Left kidney (tissue), 2 donors: ENCODE results near the gene CEP131. TPM values are rescaled to one million over a fixed set of nuclear protein-coding genes. Genes with fewer than 3 reads are reported as not detected.
"Not testable (repeated sequence)": the region's sequence is repeated elsewhere in the genome, so short reads cannot be mapped to it uniquely, and the experiment has no call there.

ENCODE experiments used
- DNase-seq: peaks from one replicate; pipeline ENCODE4 v3.0.0-alpha.2; 2013
- polyA plus RNA-seq: library from polyadenylated mRNA; unstranded; fragments of 120-200 nt; gene quantifications from one replicate; pipeline ENCODE4 v1.2.1, GENCODE V29; 2013; ENCODE audit not compliant: insufficient read length

The CEP131 gene
- polyA plus RNA-seq, 1 donor: 15.7 TPM

DNA sequence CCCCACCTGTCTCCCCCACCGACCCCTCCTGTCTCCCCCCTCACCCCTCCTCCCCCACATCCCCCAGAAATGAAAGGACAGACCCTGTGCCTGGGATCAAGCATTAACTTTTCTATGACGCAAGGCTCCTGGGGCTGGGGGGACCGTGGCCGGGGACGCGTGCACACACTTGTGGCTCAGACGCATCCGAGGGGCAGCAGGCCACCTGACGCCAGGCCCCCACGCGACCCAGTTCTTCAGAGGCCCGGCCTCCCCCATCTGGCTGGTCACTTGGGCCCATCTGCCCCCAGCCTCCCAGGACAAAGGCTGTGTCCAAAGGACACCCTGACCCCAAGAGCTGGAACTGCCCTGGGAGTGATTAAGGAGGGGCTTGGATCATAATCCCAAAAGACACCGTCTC, 71.5 kb downstream of the CEP131 start:
- DNase-seq: no peak

DNA sequence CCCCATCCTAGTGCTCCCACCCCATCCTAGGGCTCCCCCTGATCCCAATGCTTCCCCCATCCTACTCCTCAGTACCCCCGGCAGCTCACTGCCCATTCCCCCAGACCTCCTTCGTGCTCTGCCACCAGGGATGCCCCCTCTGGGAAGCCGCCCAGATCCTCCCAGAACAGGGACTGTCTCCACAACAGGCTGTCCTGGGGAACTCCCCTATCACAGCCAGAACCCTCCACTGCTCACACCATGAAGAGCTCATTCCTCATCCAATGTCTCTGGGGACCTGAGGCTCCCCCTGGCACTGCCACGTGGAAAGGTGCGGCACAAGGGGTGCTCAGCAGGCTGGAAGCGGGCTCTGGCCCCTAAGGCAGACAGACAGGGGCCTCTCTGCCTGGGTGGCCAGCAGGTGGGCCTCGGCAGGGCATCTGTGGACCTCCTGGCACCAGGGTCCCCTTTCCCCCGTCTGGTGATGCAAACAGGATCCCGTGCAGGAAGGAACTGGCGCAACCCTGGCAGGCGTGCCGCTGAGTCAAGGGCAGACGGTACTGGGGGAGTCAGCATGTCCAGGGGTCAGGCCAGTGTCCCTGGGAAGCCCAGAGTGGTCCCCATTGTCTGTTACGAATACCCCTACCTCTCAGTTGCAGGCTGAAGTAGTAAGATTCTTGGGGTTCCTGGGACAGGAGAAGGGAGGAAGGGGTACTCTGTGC, 72.2 kb downstream of the CEP131 start:
- DNase-seq: no peak

DNA sequence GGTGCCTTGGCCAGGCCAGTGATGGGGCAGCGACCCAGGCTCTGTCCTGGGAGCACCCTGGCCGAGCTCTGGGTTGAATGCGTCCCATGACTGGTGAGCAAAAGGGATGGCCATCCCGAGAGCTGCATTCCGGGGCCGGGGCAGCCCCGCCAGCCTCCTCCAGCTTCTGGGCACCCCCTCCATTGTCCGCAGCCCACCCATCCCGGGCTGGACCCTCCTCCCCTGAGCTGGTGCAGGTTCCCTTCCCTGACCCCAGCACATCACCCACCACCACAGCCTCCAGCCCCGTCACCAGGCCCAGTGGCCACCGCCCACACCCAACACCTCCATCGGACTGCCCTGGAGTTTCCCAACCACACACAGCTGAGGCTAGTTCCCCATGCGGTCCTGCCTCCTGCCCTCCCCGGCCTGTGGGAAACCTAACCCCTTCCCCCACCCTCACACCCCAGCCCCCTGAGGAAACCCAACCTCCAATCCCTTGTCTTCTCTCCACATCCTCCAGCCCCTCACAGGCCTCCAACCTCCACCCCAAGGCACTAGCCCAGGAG, 73.7 kb downstream of the CEP131 start:
- no peak for DNase-seq

DNA sequence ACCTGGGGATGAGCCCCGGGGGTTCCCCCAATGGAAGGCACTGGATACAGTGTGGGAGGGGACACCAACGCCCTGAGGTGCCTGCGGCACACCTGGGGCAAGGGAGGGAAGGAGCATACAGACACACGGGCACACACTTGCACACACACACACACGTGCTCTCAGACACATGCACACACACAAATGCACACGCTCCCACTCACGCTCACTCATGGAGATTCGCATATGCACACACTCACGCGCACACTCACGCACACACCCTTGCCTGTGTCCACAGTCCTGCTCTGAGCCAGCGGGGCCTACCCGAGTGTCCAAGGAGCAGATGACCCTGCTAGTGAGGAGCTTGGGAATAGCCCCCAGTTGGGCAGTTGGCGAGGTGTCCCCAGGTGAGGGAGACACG, 74.2 kb downstream of the CEP131 start:
- DNase-seq: no peak

DNA sequence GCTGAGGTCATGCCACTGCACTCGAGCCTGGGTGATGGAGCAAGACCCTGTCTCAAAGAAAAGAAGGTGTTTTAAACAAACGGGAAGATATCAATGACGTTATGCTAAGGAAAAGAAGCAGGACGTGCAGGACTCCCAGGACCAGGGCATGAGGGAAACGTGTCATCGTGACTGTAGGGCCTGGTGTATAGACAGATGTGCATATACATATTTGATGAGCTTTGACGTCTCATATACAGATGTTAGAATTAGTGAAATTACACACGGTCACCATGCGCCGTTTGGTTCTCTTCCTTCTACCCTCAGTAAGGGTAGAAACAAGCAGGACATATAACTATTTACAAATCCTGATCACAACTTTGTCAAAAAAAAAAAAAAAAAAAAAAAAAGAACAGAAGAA, 75.1 kb downstream of the CEP131 start:
- DNase-seq: no peak

DNA sequence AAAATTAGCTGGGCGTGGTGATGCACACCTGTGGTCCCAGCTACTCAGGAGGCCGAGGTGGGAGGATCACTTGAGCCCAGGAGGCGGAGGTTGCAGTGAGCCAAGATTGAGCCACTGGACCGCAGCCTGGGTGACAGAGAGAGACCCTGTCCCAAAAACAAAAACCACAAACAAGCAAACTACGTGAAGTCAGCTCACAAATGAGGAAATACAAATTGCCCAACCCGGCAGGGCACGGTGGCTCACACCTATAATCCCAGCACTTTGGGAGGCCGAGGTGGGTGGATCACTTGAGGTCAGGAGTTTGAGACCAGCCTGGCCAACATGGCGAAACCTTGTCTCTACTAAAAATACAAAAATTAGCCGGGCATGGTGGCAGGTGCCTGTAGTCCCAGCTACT, 76.6 kb downstream of the CEP131 start:
- not testable (repeated sequence) for DNase-seq

DNA sequence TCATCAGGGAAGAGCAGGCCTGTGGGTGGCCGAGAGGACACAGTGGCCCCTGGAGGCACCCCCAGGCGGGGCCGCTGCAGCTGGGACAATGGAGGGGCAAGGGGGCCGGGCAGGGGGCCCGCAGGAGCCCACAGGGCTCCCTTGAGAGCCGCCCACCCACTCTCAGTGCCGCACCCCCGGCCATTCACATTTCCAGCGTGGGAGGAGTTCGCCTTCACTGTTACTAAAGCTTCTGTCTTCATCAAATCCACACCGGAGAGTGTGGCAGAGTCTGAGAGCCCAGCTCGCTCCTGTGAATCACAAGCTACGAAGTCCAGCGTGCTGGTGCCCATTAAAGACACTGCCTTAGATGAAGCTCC, 78.4 kb downstream of the CEP131 start:
- no peak for DNase-seq

DNA sequence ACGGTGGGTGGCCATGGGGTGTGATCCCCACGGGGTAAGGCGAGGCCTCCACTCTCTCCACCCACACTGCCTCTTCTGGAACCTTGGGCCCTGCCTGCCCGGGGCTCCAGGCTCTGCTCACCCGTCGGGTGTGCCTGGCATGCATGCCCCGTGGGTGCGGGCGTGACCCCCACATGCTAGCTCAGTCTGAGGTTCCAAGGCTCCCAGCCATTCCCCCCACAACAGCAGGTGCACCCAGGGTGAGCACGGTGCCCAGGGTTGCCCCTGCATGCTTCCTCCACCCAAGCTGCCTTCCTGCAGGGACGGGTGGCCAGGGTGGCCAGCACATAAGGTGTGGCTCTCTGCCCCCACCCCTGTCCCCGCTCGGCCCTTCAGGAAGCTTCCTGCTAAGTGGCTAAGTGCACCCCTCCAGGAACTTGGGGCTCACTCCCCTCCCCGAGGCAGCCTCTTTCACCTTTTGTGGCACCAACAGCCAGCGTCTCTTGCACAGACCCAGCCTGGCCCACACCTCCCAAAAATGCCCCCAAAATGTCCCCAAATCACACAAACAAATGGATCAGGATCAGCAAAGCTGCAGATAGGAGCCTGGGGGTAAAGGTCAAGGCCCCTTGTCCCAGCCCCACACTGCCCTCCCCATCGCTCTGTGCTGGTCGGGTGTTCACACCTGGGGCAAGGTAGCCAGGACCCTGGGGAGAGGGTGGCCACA, 78.9 kb downstream of the CEP131 start:
- no peak for DNase-seq

DNA sequence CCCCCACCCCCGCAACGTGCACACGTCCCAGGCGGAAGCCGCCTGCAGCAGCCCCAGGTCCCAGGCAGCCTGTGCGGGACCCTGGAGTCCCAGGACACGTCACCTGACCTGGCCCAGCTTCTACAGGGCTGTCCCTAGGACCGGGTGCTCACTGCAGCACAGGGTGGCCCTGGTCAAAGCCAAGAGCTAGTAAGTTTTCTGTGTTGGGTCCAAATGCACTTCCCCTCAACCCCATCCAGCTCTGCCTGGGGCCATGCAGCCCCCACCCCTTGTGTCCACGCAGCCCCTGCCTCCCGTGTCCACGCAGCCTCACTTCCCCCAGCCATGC, 79.6 kb downstream of the CEP131 start:
- DNase-seq: no peak

DNA sequence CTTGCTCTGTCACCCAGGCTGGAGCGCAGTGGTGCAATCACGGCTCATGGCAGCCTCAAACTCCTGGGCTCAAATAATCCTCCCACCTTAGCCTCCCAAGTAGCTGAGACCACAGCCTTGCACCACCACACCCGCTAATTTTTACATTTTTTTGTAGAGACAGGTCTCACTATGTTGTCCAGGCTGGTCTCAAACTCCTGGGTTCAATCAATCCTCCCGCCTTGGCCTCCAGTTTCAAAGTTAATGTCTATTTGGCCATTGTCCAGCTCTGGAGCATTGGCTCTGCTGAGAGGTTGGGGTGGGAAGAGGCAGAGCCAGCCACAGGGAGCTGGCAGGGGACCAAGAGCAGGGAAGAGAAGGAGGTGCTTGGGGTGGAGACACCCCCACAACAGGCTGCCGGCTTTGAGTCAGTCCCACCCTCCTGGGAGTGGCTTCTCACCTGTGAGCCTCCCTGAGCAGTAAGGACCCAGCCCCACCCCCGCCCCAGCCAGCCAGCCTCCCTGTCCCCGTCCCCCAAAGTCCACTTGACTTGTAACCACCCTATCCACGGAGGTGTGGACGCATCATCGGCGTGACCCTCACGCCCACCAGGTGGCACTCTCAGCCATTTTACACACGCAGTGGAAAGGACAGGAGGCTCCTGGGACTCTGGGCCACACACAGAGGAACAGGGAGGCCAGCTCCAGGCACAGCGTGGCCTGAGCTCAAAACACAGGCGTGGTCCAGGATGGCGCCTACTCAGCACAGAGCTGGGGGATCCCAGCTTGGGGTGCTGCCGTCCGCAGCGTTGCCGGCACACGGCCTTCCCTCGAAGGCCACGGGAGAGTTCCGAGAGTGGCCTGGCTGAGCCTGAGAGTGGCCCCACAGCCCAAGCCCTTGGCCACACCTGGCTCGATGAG, 80.2 kb downstream of the CEP131 start:
- DNase-seq: peak; percentile 70

DNA sequence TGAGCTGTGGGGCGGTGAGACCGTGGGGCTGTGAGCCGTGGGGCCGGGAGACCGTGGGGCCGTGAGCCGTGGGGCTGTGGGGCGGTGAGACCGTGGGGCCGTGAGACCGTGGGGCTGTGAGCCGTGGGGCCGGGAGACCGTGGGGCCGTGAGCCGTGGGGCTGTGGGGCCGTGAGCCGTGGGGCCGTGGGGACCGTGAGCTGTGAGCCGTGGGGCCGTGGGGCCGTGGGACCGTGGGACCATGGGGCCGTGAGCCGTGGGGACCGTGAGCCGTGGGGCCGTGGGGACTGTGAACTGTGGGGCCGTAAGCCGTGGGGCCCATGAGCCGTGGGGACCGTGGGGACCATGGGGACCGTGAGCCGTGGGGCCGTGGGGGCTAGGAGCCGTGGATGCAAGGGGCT, 82.1 kb downstream of the CEP131 start:
- no peak for DNase-seq

DNA sequence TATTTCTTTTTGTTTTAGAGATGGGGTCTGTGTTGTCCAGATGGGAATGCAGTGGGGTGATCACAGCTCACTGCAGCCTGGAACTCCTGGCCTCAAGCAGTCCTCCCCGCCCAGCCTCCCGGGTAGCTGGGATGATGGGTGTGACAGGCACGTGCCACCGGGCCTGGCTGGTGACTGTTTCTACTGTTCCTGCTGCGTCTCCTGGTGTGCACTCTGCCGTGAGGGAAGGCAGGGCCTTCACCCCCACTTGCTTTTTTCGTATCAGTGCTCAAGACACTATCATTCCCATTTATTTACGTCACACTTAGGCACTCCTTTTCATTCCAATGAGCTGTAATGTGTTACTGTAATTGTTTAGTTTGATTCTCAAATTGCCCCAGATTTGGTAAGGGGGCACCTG, 82.7 kb downstream of the CEP131 start:
- DNase-seq: no peak

Other genes with a start within 250 kb of the CEP131 start
- 28.4 TPM for gene CHMP6, start 231.1 kb downstream of the CEP131 start, polyA plus RNA-seq
- 37.2 TPM for gene BAIAP2, start 187.8 kb downstream of the CEP131 start, polyA plus RNA-seq
- gene PVALEF, start 57.5 kb downstream of the CEP131 start, polyA plus RNA-seq: 0.33 TPM
- 3.9 TPM for gene AATK, start 56.7 kb downstream of the CEP131 start, polyA plus RNA-seq
- 18.4 TPM for gene TEPSIN, start 16.1 kb upstream of the CEP131 start, polyA plus RNA-seq
- 39.9 TPM for gene NDUFAF8, start 16.4 kb upstream of the CEP131 start, polyA plus RNA-seq
- 56.3 TPM for gene SLC38A10, start 72.3 kb upstream of the CEP131 start, polyA plus RNA-seq
- 17.9 TPM for gene BAHCC1, start 172.5 kb upstream of the CEP131 start, polyA plus RNA-seq